HepG2 (cell line): ENCODE results near the gene FRRS1. TPM values are rescaled to one million over a fixed set of nuclear protein-coding genes. Genes with fewer than 3 reads are reported as not detected.

ENCODE experiments used
- ATAC-seq: fragments of 200-7000 bp; cut with Tn5 transposase; 3 replicates; pipeline ENCODE4 v1.9.1; 2020; ENCODE audit warnings: mild to moderate bottlenecking, moderate library complexity
- BruUV-seq: library from RNA; stranded (reverse); fragments of 400-500 nt; replicated peaks from 2 replicates; lab custom pipeline; 2021; lab: Mats Ljungman, UMichigan
- CTCF ChIA-PET: fragments of 300-600 bp; formaldehyde crosslinking; extraction: SDS; loops from one replicate; lab custom pipeline; 2021; ENCODE audit warnings: low total read pairs, inconsistent platforms, low intra/inter-chr PET ratio; lab: Yijun Ruan, JAX
- POLR2A ChIA-PET: fragments of 350-600 bp; sonication (Branson Sonifier 250); formaldehyde crosslinking; loops from one replicate; lab custom pipeline; 2020; ENCODE audit warnings: antibody characterized with exemption, inconsistent platforms; lab: Yijun Ruan, JAX
- DNase-seq: peaks from one replicate; pipeline ENCODE4 v3.0.0-alpha.2; 2015; ENCODE audit warnings: low spot score
- FAIRE-seq: peaks from 3 replicates; lab custom pipeline; 2011; peaks lifted over from hg19 to GRCh38; lab: Jason Lieb, UNC
- H2AFZ ChIP-seq: one replicate; pipeline ENCODE4 v1.6.1; 2011; ENCODE audit warnings: low read length, inconsistent platforms
- H3K27ac ChIP-seq: fragments of 300-600 bp; 3 replicates; pipeline ENCODE4 v1.8.0; 2011; ENCODE audit warnings: mixed run types, mild to moderate bottlenecking, mixed read lengths, low read length, inconsistent platforms; ENCODE audit not compliant: insufficient read depth; ENCODE audit errors: extremely low read length
- H3K27me3 ChIP-seq, 2 experiments: fragments of 200-600 bp in 1 of 2; 2 replicates in 1 of 2; 3 replicates in 1 of 2; pipeline versions ENCODE4 v1.6.0 to v1.8.0; 2011; ENCODE audit warnings: low read length in 2 of 2, mild to moderate bottlenecking in 2 of 2, moderate library complexity in 2 of 2, inconsistent platforms in 1 of 2; ENCODE audit not compliant: insufficient read depth in 2 of 2, control insufficient read depth in 1 of 2
- H3K36me3 ChIP-seq, 2 experiments: fragments of 200-600 bp in 1 of 2; replicated peaks in 1 of 2; 2 replicates in 1 of 2; 3 replicates in 1 of 2; pipeline versions ENCODE4 v1.5.1 to v1.8.0; 2011; ENCODE audit warnings: low read length in 2 of 2, inconsistent platforms in 1 of 2; ENCODE audit not compliant: insufficient read depth in 2 of 2, control insufficient read depth in 1 of 2
- H3K4me1 ChIP-seq: 2 replicates; pipeline ENCODE4 v1.5.1; 2012; ENCODE audit warnings: low read length, inconsistent platforms; ENCODE audit not compliant: insufficient read depth
- H3K4me2 ChIP-seq: 2 replicates; pipeline ENCODE4 v1.6.0; 2011; ENCODE audit warnings: low read depth, low read length, inconsistent platforms
- H3K4me3 ChIP-seq, 3 experiments: fragments of 200-600 bp in 1 of 3; sonication (generic), shearing (Covaris generic) in 1 of 3; replicated peaks in 1 of 3; 2 replicates each; pipeline ENCODE4 v1.5.1; 2011 to 2016; ENCODE audit warnings: low read length in 3 of 3, inconsistent platforms in 2 of 3, low read depth in 2 of 3, mild to moderate bottlenecking in 2 of 3, control low read depth in 1 of 3, mixed read lengths in 1 of 3; ENCODE audit not compliant: insufficient read depth in 1 of 3
- H3K79me2 ChIP-seq: one replicate; pipeline ENCODE4 v1.6.1; 2011; ENCODE audit warnings: low read length, inconsistent platforms; ENCODE audit not compliant: insufficient read depth
- H3K9ac ChIP-seq: 2 replicates; pipeline ENCODE4 v1.6.0; 2011; ENCODE audit warnings: mild to moderate bottlenecking, low read depth, low read length, inconsistent platforms; ENCODE audit not compliant: insufficient read depth
- H3K9me3 ChIP-seq: 2 replicates; pipeline ENCODE4 v1.5.1; 2012; ENCODE audit warnings: mild to moderate bottlenecking, low read length
- H4K20me1 ChIP-seq: 2 replicates; pipeline ENCODE4 v1.6.0; 2011; ENCODE audit warnings: inconsistent platforms, mild to moderate bottlenecking, low read length, moderate library complexity; ENCODE audit not compliant: insufficient read depth
- ATF1 ChIP-seq: IDR thresholded peaks from 2 replicates; pipeline ENCODE4 v1.6.1; 2016; ENCODE audit warnings: mild to moderate bottlenecking, control low read depth
- GABPB1 ChIP-seq: IDR thresholded peaks from 2 replicates; pipeline ENCODE4 v1.6.1; 2016; ENCODE audit warnings: mild to moderate bottlenecking, missing genetic modification reagents, moderate library complexity, missing compliant biosample characterization
- IRF1 ChIP-seq: sonication (generic); formaldehyde crosslinking; IDR thresholded peaks from 2 replicates; pipeline ENCODE4 v1.4.0; 2020; ENCODE audit warnings: low read depth, mild to moderate bottlenecking, missing genetic modification reagents
- MAFF ChIP-seq: IDR thresholded peaks from 2 replicates; pipeline ENCODE4 v1.6.1; 2011; ENCODE audit warnings: low read depth, low read length, improper control_type of control experiment
- MAFK ChIP-seq, 2 experiments: IDR thresholded peaks in 1 of 2; conservative IDR thresholded peaks in 1 of 2; 2 replicates each; pipeline ENCODE4 v1.6.1; 2011; ENCODE audit warnings: improper control_type of control experiment in 2 of 2, low read length in 2 of 2
- PHF8 ChIP-seq: sonication (generic); formaldehyde crosslinking; IDR thresholded peaks from 2 replicates; pipeline ENCODE4 v1.5.0; 2020; ENCODE audit warnings: missing genetic modification reagents
- RAD51 ChIP-seq: fragments of 450-650 bp; IDR thresholded peaks from 2 replicates; pipeline ENCODE4 v1.6.1; 2016; ENCODE audit warnings: borderline replicate concordance
- RBM39 ChIP-seq: fragments of 200-400 bp; formaldehyde crosslinking; IDR thresholded peaks from one replicate; pipeline ENCODE4 v1.6.1; 2018; ENCODE audit warnings: antibody characterized with exemption, mild to moderate bottlenecking, low read depth, low read length; ENCODE audit not compliant: poor library complexity, severe bottlenecking
- ZFP37 ChIP-seq: sonication (generic); formaldehyde crosslinking; IDR thresholded peaks from 2 replicates; pipeline ENCODE4 v1.4.0; 2020; ENCODE audit warnings: missing genetic modification reagents, borderline replicate concordance
- ZNF232 ChIP-seq: sonication (generic); formaldehyde crosslinking; IDR thresholded peaks from 2 replicates; pipeline ENCODE4 v1.4.0; 2020; ENCODE audit warnings: missing genetic modification reagents, borderline replicate concordance
- ZNF547 ChIP-seq: sonication (generic); formaldehyde crosslinking; IDR thresholded peaks from 2 replicates; pipeline ENCODE4 v1.5.1; 2020; ENCODE audit warnings: mild to moderate bottlenecking, missing genetic modification reagents
- WGBS: methylation state at CpG from one replicate; pipeline ENCODE4 v1.1.6; 2017; ENCODE audit warnings: low lambda C conversion rate; 5-methylcytosine and 5-hydroxymethylcytosine counted together
- in situ Hi-C: cut with HindIII; loops from 2 replicates; pipeline ENCODE4 v1.10.0; 2017; ENCODE audit warnings: low pct_unique_long_range_greater_than_20kb; ENCODE audit not compliant: extremely low pct_ligation_motif_present
- intact Hi-C: fragments of 100-400 bp; cut with micrococcal nuclease; formaldehyde crosslinking; loops from one replicate; pipeline ENCODE4 v1.10.0; 2022; ENCODE audit not compliant: unreplicated experiment
- polyA plus RNA-seq, 8 experiments: library from polyadenylated mRNA; depleted of rRNA in 3 of 8; stranded (reverse) in 7 of 8; unstranded in 1 of 8; fragments of >200 nt; fragmentation: Illumina TruSeq in 4 of 8; extraction: Trizol in 4 of 8; gene quantifications; 2 replicates each; pipeline versions ENCODE4 v1.2.1 to v1.2.3, GENCODE V29; 2011 to 2016; ENCODE audit warnings: low read depth in 4 of 8, missing spikeins in 1 of 8, mixed read lengths in 1 of 8; ENCODE audit not compliant: insufficient read depth in 1 of 8
- total RNA-seq, 5 experiments: library from RNA; depleted of rRNA; stranded (reverse); fragments of >200 nt; fragmentation: Illumina TruSeq; extraction: Trizol; gene quantifications; 2 replicates each; pipeline ENCODE4 v1.2.3, GENCODE V29; 2016; ENCODE audit warnings: low read depth in 1 of 5

FRRS1 gene
- total and polyA plus RNA-seq, 2 of the 13 experiments (the other 11 are each of a cell fraction or from before 2014, with no cell fraction given), result 22.6 to 23.4 TPM

- TF ChIP-seq RBM39, result no peak
- TF ChIP-seq, all 625 proteins: peak for 0
Observed at GRCh38 chr1:99768104-99768503, 1.7 kb upstream of the FRRS1 start (continued).

- BruUV-seq, result no TSS peak
- peak overlapping the region; percentile 23 to 78 (median 32) for H3K4me3 ChIP-seq
- DNase-seq (no peak), FAIRE-seq (no peak), ATAC-seq (no peak)
- H2AFZ ChIP-seq, result no peak overlapping the region
- ChIA-PET CTCF (no interaction called here), POLR2A (no interaction called here)
- in situ Hi-C loops, result no loop called here
- peaks cover 68% of the 10 kb centered on the region for H3K4me1 ChIP-seq
- peak overlapping the region; percentile 69 for H3K4me2 ChIP-seq
- intact Hi-C loops, result no loop called here
- no peaks in the 10 kb centered on the region for H3K36me3 ChIP-seq
- H3K27me3 ChIP-seq, result no peaks in the 10 kb centered on the region
- WGBS, result 92% methylated on average over 1 of the region's 1 CpG
- H3K27ac ChIP-seq, result peak overlapping the region; percentile 22
- peak overlapping the region; percentile 24; the same call in 1 of the 2 replicates for H3K9ac ChIP-seq
- peaks cover 43% of the 10 kb centered on the region for H3K79me2 ChIP-seq
- TF ChIP-seq IRF1 (no peak), MAFF (peak; percentile 63), MAFK (conservative IDR thresholded peaks at IDR 0.05 in 1 of 2, IDR thresholded peaks at IDR 0.05 in 1 of 2; ENCODE audit: low read length in 2 of 2) (peak; percentile 56 to 86), PHF8 (no peak), ZNF232 (no peak), ZFP37 (CRISPR knock-in tag) (no peak), RAD51 (no peak), ATF1 (no peak), ZNF547 (CRISPR knock-in tag) (no peak), GABPB1 (CRISPR knock-in tag) (no peak)
- no peaks in the 10 kb centered on the region for H3K9me3 ChIP-seq
- no peaks in the 10 kb centered on the region for H4K20me1 ChIP-seq
Observed at GRCh38 chr1:99764909-99765308, 1.5 kb downstream of the FRRS1 start.
